DOHH2 (cell line): Measurements from ENCODE around the gene FN1.

Experiments used
- CTCF ChIP-seq: fragments of 200-600 bp; sonication (generic); IDR thresholded peaks from one replicate; pipeline ENCODE4 v1.5.1; 2014; ENCODE audit warnings: antibody characterized with exemption, mild to moderate bottlenecking, low read depth, low read length; ENCODE audit not compliant: poor library complexity, severe bottlenecking
- EZH2phosphoT487 ChIP-seq: fragments of 200-600 bp; sonication (generic); IDR thresholded peaks from 2 replicates; pipeline ENCODE4 v1.6.1; 2017; ENCODE audit warnings: borderline replicate concordance, mild to moderate bottlenecking, antibody characterized with exemption, low read length, moderate library complexity, mixed read lengths

DNA sequence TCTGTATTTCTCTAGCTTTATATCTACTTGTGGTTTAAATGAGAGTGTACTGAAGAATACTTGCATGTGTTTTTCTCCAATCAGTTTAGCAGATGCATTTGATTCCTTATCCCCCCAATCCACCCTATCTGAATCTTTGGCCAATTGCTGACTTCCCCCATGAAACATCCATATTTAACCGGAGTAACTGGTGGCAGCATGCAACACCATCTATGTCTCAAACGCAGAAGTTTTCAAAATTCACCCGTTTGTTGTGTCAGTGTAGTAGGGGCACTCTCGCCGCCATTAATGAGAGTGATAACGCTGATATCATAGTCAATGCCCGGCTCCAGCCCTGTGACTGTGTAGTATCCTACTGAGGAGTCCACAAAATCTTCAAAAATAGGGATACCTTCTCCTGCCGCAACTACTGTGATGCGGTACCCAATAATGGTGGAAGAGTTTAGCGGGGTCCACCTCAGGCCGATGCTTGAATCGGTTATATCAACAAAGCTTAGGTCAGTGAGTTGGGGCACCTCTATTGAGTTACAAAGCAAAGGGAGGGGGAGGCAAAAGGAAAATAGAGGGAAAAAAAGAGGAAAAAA is 43.1 kb downstream of the FN1 start:
- no peak for TF ChIP-seq CTCF
- no peak for TF ChIP-seq EZH2phosphoT487
